ENCODE measurements around the gene MAGI1. TPM values are rescaled to one million over a fixed set of nuclear protein-coding genes. Genes with fewer than 3 reads are reported as not detected.

MAGI1 gene
- total and polyA plus RNA-seq, 2 donors (not counting 1 experiment from before 2014, with no cell fraction given) = 0.10 to 0.22 TPM

DNA sequence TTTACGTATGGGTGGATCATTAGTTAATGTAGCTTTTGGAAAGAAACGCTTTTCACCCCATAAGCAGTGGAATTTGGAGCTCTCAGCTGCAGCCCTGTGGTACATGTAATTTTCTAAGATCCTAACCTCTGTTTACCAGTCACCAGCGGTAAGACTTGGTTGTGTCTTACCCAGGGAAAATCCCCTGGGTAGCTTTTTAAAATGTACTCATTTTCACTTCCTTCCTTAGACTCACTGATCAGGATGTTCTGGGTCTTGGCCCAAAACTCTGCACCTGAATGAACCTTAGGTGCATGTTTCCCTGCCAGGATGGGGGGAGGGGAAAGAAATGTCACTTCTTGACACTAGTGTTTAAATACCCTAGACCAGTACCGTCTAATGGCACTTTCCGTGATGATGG lies 605.2 kb downstream of the MAGI1 start:
- no peak overlapping the region for H3K4me2 ChIP-seq (replicated peaks; ENCODE audit: low read depth, low read length, poor library complexity, severe bottlenecking)
- TF ChIP-seq, protein P1, sequence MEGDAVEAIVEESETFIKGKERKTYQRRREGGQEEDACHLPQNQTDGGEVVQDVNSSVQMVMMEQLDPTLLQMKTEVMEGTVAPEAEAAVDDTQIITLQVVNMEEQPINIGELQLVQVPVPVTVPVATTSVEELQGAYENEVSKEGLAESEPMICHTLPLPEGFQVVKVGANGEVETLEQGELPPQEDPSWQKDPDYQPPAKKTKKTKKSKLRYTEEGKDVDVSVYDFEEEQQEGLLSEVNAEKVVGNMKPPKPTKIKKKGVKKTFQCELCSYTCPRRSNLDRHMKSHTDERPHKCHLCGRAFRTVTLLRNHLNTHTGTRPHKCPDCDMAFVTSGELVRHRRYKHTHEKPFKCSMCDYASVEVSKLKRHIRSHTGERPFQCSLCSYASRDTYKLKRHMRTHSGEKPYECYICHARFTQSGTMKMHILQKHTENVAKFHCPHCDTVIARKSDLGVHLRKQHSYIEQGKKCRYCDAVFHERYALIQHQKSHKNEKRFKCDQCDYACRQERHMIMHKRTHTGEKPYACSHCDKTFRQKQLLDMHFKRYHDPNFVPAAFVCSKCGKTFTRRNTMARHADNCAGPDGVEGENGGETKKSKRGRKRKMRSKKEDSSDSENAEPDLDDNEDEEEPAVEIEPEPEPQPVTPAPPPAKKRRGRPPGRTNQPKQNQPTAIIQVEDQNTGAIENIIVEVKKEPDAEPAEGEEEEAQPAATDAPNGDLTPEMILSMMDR (IDR thresholded peaks at IDR 0.05) = no peak
- no peak for TF ChIP-seq EZH2 (IDR thresholded peaks at IDR 0.05; ENCODE audit: borderline replicate concordance, insufficient read depth, low read depth, low read length, poor library complexity, severe bottlenecking)
- intact Hi-C loops (cut with micrococcal nuclease) = no loop called here
- H3K4me3 Mint-ChIP-seq = no peak overlapping the region
- WGBS (ENCODE audit: insufficient coverage) = 40% methylated on average over 1 of the region's 5 CpGs
- peaks cover 3% of the 10 kb centered on the region for H3K9me3 Mint-ChIP-seq (ENCODE audit: insufficient read depth)
- ATAC-seq (ENCODE audit: low read depth) (no peak), DNase-seq (no peak)
- no peaks in the 10 kb centered on the region for H4K20me1 ChIP-seq (ENCODE audit: control insufficient read depth, insufficient read depth, low read length, poor library complexity, severe bottlenecking)
- H3K4me1 Mint-ChIP-seq = no peaks in the 10 kb centered on the region
- H3K4me1 ChIP-seq (ENCODE audit: control insufficient read depth in 2 of 2, insufficient read depth in 2 of 2, low read length in 2 of 2) = no peaks in the 10 kb centered on the region
- H2AFZ ChIP-seq (ENCODE audit: insufficient read depth, low read depth, low read length, poor library complexity, severe bottlenecking) = no peak overlapping the region
- H3K27me3 ChIP-seq (replicated peaks in 1 of 4; ENCODE audit: control extremely low read depth in 1 of 4, control insufficient read depth in 3 of 4, insufficient read depth in 4 of 4, low read length in 3 of 4) = no peaks in the 10 kb centered on the region
- no peaks in the 10 kb centered on the region for H3K9me3 ChIP-seq (ENCODE audit: control extremely low read depth in 1 of 3, control insufficient read depth in 2 of 3, insufficient read depth in 1 of 3, low read length in 2 of 3)
- no peak overlapping the region for H3K27ac Mint-ChIP-seq
- no peaks in the 10 kb centered on the region for H3K79me2 ChIP-seq (ENCODE audit: control insufficient read depth, insufficient read depth, low read length)
- H3K27ac ChIP-seq (ENCODE audit: low read length in 2 of 2) = no peak overlapping the region
- POLR2A ChIA-PET = no interaction called here
- H3K4me3 ChIP-seq (ENCODE audit: control extremely low read depth in 1 of 5, extremely low read depth in 1 of 5, insufficient read depth in 1 of 5, low read depth in 2 of 5, low read length in 4 of 5) = no peak overlapping the region
- H3K9ac ChIP-seq (ENCODE audit: low read length) = no peak overlapping the region
- H3K27me3 Mint-ChIP-seq = no peaks in the 10 kb centered on the region
- H3K36me3 ChIP-seq (replicated peaks in 1 of 2; ENCODE audit: control extremely low read depth in 1 of 2, control insufficient read depth in 1 of 2, extremely low read depth in 1 of 2, insufficient read depth in 2 of 2, low read length in 1 of 2) = no peaks in the 10 kb centered on the region
- CTCF ChIA-PET = no interaction called here

DNA sequence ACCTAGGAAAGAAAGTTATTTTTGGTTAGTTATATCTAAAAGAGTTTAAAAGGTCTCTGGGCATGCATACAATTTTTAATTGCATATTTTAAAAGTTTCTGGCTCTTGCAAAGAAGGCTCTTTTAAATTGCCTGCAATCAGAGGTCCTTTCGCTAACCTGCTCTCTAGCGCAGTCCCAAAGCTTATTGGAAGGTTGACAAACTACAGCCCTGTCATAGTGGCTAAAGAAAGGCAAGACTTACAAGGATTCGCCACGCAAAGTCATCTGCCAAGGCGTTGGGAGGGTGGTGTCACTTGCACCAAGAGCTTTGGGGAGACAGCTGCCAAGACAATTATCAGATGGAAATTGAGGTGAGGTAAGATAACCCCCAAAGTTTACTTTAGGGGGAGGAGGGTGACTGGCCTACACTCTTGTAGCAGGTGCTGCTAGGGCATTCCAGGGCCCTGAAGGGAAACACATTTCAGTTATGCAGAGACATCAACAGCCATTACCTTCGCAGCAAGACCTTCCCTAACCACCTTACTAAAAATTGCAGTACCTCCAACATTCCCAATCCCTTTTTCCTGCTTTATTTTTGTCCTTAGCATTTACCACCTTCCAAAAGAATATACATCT lies 606.2 kb downstream of the MAGI1 start:
- Histone ChIP-seq H4K20me1 (ENCODE audit: control insufficient read depth, insufficient read depth, low read length, poor library complexity, severe bottlenecking) (no peaks in the 10 kb centered on the region), H3K36me3 (replicated peaks in 1 of 2; ENCODE audit: control extremely low read depth in 1 of 2, control insufficient read depth in 1 of 2, extremely low read depth in 1 of 2, insufficient read depth in 2 of 2, low read length in 1 of 2) (no peaks in the 10 kb centered on the region), H3K9ac (ENCODE audit: low read length) (no peak overlapping the region), H3K27me3 (replicated peaks in 1 of 4; ENCODE audit: control extremely low read depth in 1 of 4, control insufficient read depth in 3 of 4, insufficient read depth in 4 of 4, low read length in 3 of 4) (no peaks in the 10 kb centered on the region), H2AFZ (ENCODE audit: insufficient read depth, low read depth, low read length, poor library complexity, severe bottlenecking) (no peak overlapping the region), H3K4me3 (ENCODE audit: control extremely low read depth in 1 of 5, extremely low read depth in 1 of 5, insufficient read depth in 1 of 5, low read depth in 2 of 5, low read length in 4 of 5) (no peak overlapping the region), H3K27ac (ENCODE audit: low read length in 2 of 2) (no peak overlapping the region), H3K79me2 (ENCODE audit: control insufficient read depth, insufficient read depth, low read length) (no peaks in the 10 kb centered on the region), H3K9me3 (ENCODE audit: control extremely low read depth in 1 of 3, control insufficient read depth in 2 of 3, insufficient read depth in 1 of 3, low read length in 2 of 3) (no peaks in the 10 kb centered on the region), H3K4me2 (replicated peaks; ENCODE audit: low read depth, low read length, poor library complexity, severe bottlenecking) (no peak overlapping the region), H3K4me1 (ENCODE audit: control insufficient read depth in 2 of 2, insufficient read depth in 2 of 2, low read length in 2 of 2) (no peaks in the 10 kb centered on the region)
- H3K4me1 Mint-ChIP-seq = no peaks in the 10 kb centered on the region
- no peak overlapping the region for H3K4me3 Mint-ChIP-seq
- no peak for ATAC-seq (ENCODE audit: low read depth)
- H3K27ac Mint-ChIP-seq = no peak overlapping the region
- intact Hi-C loops (cut with micrococcal nuclease) = no loop called here
- ChIA-PET CTCF (no interaction called here), POLR2A (no interaction called here)
- no peaks in the 10 kb centered on the region for H3K27me3 Mint-ChIP-seq
- H3K9me3 Mint-ChIP-seq (ENCODE audit: insufficient read depth) = peaks cover 3% of the 10 kb centered on the region
- no peak for DNase-seq
- TF ChIP-seq EZH2 (IDR thresholded peaks at IDR 0.05; ENCODE audit: borderline replicate concordance, insufficient read depth, low read depth, low read length, poor library complexity, severe bottlenecking) = no peak
- TF ChIP-seq, protein P1 (IDR thresholded peaks at IDR 0.05) = no peak
- WGBS (ENCODE audit: insufficient coverage) = 91% methylated on average over 6 of the region's 6 CpGs
